ENCODE measurements around the gene LPO.

GRCh38 chr17:58317421-58318064 is 79.2 kb downstream of the LPO start:
- TF ChIP-seq POLR2AphosphoS5 (IDR thresholded peaks at IDR 0.05; ENCODE audit: borderline replicate concordance, low read depth, low read length), result no peak
- no peak for TF ChIP-seq FOXP2 (optimal IDR thresholded peaks at IDR 0.05; ENCODE audit: control extremely low read depth, extremely low read length, insufficient read depth)
- TF ChIP-seq EZH2 (IDR thresholded peaks at IDR 0.05), result no peak

Measured in SK-N-MC (cell line).